H54 (cell line): ENCODE measurements around the gene OSBPL5.
A peak's percentile ranks its signal among the peaks of the same experiment; 100 is the strongest.

Experiments
- DNase-seq: peaks from one replicate; pipeline ENCODE4 v3.0.0; 2011; ENCODE audit warnings: low spot score, mixed read lengths; ENCODE audit not compliant: insufficient read length
- FAIRE-seq: peaks from 3 replicates; lab custom pipeline; 2011; peaks lifted over from hg19 to GRCh38; lab: Jason Lieb, UNC
- POLR2A ChIP-seq: IDR thresholded peaks from 2 replicates; pipeline ENCODE4 v1.6.1; 2011; ENCODE audit warnings: low read depth, mild to moderate bottlenecking, low read length

Gene OSBPL5

DNA sequence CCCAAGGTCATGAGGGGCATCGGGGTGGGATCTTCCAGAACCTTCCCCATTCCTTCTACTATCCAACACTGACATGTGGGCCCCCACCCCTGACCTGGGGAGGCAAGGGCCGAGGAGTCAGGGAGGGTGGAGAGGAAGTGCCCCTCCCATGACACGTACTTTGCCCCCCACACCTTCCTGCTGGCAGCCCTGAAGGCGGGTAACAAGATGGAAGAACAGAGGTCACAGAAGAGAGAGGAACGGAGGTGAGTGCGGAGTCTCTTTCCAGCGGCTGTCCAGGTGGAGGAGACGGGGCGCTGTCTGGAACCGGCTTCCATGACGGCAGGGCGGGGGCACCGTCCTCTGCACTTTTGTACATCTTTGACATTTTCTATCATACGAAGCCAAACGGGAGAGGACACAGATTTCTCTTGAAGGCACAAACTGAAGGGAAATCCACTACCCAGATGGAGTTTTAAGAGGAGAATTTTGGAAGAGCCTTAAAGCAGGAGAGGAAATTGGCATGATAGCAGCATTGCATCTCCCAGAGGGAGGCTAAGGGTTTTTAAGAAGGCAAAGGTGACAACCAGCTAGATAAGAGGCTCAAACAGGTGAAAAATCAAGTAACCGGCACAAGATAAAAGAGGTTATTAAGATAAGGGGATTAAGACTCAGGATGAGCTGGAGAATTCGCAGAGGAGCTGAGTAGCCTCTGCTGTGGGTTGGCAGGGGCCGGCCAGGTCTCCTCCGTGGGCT, 16.7 kb downstream of the OSBPL5 start:
- no peak for DNase-seq
- no peak for FAIRE-seq
- TF ChIP-seq POLR2A, result no peak

DNA sequence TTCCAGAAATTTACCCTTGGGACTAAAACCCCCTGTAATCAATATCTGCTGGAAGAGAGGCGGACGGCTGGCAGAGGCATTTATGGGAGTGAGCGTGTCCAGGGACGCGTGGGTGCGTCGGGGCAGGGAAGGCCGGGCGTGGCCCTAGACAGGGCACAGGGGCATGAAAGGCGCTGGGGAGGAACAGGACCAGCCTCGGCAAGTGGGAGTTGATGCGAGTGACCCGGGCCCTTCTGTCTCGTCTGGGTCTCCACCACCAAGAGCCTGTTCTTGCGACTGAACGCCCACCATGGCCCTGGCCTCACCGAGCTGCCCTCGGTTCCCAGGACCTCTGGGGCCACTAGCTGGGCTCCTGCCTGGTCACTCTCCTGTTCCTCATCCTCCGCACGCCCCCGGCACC, 17.5 kb downstream of the OSBPL5 start:
- no peak for FAIRE-seq
- TF ChIP-seq POLR2A, result no peak
- no peak for DNase-seq

DNA sequence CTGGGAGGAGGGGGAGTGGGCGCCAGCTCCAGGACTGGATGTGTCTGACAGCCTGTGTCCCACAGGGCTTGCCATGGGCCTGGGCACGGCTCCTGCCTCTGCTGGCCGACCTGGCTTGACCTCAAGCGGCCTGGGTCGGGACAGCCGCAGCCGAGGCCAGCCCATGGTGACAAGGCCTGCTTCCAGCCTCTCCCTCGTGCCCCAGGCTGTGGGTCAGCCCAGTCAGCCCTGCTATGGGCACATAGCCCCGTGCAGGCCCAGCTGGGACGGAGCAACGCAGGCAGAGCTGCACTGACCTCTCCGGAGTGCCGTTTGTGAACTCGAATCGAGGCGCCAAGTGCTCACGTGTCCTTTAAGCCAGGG, 17.9 kb downstream of the OSBPL5 start:
- FAIRE-seq, result no peak
- DNase-seq, result peak; percentile 35
- no peak for TF ChIP-seq POLR2A

DNA sequence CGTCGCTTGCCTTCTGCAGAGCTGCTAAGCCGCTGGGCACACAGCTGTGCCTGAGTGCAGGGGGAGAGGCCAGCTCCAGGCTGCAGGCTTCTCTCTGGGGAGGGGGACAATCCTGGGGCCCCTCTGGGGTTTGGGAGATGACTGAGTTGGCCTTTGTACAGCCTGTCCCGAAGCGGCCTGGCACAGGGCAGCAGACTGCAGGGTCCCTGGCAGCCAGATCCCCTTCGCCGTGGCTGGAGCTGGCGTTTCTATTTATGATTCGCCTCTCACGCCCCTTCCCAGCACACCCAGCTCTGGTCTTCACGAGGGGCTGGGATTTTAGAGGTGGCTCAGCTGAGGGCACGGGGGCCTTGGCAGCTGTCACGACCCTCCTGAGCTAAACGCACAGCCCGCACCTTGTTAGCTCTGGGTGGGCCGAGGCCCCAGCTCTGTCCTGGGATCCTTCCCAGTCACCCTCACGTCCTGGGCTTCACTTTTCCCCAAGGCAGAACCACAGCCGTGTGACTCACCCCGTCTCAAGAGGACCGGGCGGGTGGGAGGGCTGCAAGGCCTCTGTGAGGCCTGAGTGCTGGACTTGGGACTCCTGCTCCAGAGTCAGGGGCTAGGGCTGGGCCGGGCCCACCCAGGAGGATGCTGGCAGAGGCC, 18.4 kb downstream of the OSBPL5 start:
- no peak for TF ChIP-seq POLR2A
- FAIRE-seq (no peak), DNase-seq (peak; percentile 96)

DNA sequence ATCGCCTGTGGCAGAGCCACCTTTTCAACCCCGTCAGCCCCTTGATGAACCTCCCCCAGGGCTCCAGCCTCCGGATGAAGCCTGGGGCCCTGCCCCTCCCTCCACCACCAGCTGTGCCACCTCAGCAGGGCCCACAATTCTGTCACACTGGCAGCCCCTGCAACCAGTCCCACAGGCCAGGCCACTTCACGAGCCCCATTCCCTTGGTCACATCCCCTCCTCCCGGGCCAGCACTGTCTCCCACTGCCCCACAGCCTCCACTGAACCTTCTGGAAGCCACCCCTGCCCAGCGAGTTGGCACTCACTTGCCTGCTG, 19.9 kb downstream of the OSBPL5 start:
- TF ChIP-seq POLR2A, result no peak
- FAIRE-seq (no peak), DNase-seq (no peak)

DNA sequence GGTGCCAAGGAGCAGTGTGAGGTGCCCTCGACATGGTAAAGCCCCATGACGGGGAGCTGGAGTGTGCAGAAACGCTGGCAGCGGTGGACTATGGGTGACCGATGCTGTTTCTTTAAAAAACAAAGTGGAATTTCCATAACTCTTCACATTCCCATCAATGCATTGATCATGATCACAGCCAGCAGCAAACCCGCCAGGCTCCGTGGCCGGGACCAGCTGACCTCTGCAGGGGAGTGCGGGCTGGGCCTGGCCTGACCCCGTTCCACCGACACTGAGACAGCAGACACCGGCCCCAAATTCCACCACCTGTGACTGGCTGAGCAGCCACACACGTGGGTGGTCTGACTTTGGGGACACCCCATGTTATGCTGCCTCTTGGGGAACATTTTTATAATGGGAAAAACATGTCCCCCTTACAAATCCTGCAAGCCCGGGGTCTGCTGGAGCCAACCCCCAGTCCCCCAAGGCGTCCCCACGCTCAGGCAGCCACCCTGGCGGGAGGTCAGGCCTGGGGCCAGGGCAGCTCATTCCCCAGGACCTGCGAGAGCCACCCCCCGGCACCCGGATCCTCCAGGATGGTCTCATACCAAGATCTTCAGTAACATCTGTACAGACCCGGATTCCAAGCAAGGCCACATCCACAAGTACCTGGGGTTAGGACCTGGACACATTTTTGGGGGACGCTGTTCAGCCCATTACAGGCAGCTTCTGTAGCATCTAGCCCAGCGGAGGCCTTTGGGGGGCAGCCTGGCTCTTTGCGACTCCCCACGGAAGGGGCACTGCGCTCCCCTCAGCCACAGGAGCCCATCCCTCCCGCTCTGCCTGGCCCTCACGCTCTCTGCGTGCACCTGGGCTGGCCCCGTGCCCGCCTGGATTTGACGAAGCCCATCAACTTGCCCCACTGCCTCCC, 20.6 kb downstream of the OSBPL5 start:
- FAIRE-seq (no peak), DNase-seq (no peak)
- no peak for TF ChIP-seq POLR2A

DNA sequence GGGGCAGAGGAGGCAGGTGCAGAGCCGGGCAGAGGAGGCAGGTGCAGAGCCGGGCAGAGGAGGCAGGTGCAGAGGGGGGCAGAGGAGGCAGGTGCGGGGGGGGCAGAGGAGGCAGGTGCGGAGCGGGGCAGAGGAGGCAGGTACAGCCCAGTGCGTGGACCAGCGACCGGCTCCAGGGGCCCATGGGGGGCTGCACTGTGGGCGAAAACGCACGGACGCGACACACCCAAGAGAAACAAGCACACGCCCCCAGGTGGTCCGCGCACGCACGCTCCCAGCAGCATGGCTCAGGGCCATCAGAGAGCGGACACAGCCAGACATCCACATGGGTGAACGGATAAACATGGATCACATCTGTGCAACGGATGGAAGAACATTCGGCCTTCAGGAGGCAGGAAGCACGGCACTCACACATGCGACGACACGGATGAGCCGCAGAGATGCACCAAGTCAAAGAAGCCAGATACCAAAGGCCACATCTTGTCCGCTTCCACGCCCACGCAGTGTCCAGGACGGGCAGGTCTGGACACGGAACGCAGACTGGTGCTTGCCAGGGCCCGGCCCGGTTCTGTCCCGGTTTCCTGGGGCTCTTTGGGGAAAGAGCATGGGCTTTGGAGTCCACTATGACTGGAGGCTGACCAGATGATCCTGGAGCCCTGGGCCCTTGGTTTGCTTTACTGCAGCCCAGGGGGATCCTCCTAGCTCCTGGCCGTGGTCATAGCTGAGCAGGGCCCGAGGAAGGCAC, 21.8 kb downstream of the OSBPL5 start:
- DNase-seq (no peak), FAIRE-seq (no peak)
- no peak for TF ChIP-seq POLR2A

DNA sequence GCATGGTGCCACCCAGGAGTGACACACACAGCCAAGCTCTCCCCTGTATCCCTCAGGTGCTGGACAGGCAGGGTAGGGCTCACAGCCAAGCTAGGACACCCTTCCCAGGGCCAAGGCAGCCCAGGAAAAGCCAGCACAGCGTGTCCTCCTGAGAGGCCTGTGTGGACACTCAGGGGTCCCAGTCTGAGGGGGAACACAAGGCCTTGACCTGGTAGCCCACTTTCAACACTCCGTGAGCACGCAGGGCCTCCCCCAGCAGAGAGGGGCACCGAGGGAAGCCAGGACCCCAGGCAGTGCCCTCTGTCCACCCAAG, 24.9 kb downstream of the OSBPL5 start:
- no peak for DNase-seq
- no peak for TF ChIP-seq POLR2A
- FAIRE-seq, result no peak

DNA sequence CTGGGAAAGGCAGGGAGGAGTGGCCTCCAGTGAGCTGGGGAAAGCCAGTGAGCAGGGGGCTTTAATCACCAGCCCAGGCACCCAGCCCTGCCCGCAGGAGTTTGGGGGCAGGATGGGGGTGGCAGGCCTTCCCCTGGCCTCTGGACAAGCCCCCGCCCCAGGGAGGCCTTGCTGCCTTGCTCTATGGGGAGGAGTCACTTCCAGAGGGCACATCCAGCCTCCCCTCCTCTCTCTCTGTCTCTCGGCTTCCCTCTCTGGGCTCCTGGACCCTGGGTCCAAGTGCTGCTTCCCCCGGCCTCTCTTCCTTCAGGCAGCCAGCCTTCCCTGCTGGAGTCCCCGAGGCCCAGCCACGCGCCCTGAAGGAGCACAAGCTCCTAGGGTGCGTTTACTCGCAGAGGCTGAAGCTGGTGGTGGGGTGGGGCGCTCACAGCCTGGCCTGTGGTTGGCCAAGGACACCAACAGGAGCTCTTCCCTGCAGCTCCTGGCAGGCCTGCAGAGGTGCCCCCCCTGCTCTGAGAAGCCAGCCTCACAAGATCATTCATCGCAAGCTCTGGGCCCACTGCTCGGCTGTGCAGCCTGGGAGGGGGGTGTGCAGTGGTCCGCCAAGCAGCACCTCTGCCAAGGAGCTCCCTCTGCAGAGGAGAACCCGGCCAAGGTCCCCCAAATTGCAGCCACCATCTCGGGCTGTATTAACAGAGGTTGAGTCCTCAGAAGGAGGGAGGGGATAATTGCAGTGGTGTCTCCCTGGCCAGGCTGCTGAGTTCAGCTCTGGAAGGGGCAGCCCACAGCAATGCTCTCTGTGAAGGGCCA, 25.4 kb downstream of the OSBPL5 start:
- no peak for FAIRE-seq
- no peak for TF ChIP-seq POLR2A
- DNase-seq, result no peak

DNA sequence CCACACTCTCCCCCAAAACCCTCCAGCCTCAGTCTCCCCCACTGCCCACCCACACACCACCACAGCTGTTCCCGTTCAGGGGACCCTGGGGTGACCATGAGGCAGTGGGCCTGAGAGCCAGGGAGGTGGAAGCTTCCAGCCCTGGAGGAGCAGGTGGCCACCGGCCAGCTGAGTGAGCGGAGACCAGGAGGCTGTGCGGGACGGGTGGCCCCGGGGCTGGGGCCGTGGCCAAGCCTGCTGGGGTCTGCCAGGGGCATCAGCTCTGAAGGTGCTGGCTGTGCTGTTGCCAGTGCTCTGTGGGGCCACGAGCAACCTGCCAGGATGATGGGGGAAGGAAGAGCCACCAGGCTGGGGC, 26.0 kb downstream of the OSBPL5 start:
- TF ChIP-seq POLR2A, result no peak
- FAIRE-seq (no peak), DNase-seq (no peak)

DNA sequence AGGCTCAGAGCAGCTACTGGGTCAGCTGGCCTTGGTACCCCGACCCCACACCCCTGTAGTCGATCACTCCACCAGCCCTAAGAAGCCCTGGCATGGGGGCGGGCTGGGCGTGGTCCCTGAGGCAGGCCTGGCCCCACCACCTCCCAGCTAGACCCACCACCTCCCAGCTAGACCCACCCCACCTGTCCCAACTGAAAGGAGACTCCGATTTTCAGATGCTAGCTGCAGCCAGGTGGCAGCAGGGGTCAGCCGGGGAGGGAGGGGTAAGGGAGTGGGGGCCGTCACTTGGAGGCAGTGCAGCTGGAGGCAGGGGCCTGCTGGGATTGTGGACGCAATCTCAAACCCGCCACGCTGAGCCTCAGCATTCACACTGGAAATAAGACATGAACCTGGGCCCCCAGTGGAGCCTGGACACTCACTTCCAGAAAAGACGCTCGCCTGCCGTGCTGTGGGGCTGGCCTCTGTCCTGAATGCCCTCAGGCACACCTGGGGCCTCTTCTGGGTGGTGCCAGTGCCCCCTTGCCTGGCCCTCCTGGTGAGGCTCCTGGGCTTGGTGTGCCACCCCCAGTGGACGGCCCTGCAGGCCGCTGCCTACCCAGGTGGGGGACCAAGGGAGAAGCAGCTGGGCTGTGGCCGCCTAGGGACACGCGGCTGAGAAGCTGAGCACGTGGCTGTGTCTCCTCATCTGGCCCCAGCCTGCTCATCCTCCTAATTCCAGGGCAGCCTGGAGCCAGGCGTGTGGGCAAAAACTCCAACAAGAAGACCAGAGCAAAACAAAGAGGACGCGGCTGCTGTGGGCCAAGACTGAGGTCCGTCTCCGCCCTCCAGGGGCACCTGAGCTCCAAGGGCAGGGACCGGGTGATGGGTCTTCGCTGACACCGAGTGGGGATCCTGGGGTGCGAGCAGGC, 26.7 kb downstream of the OSBPL5 start:
- DNase-seq, result no peak
- TF ChIP-seq POLR2A, result no peak
- no peak for FAIRE-seq

DNA sequence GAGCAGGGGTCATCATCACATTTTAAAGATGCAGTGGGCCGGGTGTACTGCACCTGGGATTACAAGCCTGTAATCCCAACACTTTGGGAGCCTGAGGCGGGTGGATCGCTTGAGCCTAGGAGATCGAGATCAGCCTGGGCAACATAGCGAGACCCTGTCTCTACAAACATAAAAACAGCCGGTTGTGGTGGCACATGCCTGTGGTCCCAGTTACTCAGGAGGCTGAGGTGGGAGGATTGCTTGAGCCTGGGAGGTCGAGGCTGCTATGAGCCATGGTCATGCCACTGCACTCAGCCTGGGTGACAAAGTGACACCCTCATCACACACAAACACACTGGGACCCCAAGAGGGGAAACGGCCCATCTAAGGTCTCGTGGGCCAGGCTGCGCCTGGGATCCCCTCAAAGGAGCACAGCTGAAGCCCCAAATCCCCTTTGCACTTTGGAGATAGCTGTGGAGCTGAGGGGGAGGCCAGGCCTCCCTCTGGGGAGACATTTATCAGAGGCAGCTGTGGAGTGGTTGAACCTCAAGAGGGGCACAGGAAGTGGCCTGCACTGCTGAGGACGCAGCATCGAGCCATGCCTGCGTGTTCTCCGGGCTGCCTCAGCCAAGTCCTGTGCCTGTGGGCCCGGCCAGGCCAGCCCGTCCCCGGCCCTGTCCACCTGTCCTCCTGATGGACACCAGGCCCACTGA, 27.5 kb downstream of the OSBPL5 start:
- FAIRE-seq, result no peak
- no peak for DNase-seq
- TF ChIP-seq POLR2A, result no peak
